Uterus (tissue), 2 donors: ENCODE measurements around the gene TFB1M.

Experiments
- CTCF ChIP-seq, 4 experiments: fragments of 200-600 bp in 2 of 4; fragments of 450-650 bp in 2 of 4; sonication (generic) in 2 of 4; IDR thresholded peaks; one replicate each; pipeline ENCODE4 v1.5.1; 2016 to 2019; ENCODE audit warnings: antibody characterized with exemption in 4 of 4, mild to moderate bottlenecking in 2 of 4, moderate library complexity in 1 of 4
- POLR2A ChIP-seq, 2 donors: fragments of 450-650 bp; IDR thresholded peaks; one replicate each; pipeline ENCODE4 v1.6.1; 2016; ENCODE audit warnings: antibody characterized with exemption in 2 of 2, mild to moderate bottlenecking in 1 of 2, moderate library complexity in 1 of 2

- TF ChIP-seq CTCF (IDR thresholded peaks at IDR 0.05) (no peak), POLR2A (IDR thresholded peaks at IDR 0.05) (no peak)
Measured at GRCh38 chr6:155347800-155348199, 33.5 kb upstream of the TFB1M start.
